ENCODE data around the gene DOK7.

DOK7 gene

DNA sequence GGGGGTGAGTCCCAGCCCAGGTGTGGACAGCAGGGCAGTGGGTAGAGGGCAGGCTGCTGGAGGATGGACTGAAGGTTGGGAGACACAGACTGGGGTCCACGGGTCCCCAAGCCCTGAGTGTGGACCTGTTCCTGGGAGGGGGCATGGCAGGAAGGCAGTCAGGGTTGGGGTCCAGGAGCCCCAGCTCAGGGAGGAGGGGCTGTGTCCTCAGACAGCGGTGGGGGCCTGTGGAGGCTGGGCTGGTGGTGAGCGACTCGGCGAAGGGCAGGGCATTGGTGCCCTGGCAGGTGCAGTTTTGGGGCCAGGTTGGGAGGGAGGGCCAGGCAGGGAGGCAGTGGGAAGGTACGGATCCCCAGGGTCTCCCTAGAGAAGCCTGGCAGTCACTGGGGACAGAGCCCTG, 34.0 kb downstream of the DOK7 start:
- no peak for TF ChIP-seq ZFX (IDR thresholded peaks at IDR 0.05)
- TF ChIP-seq, protein P1, sequence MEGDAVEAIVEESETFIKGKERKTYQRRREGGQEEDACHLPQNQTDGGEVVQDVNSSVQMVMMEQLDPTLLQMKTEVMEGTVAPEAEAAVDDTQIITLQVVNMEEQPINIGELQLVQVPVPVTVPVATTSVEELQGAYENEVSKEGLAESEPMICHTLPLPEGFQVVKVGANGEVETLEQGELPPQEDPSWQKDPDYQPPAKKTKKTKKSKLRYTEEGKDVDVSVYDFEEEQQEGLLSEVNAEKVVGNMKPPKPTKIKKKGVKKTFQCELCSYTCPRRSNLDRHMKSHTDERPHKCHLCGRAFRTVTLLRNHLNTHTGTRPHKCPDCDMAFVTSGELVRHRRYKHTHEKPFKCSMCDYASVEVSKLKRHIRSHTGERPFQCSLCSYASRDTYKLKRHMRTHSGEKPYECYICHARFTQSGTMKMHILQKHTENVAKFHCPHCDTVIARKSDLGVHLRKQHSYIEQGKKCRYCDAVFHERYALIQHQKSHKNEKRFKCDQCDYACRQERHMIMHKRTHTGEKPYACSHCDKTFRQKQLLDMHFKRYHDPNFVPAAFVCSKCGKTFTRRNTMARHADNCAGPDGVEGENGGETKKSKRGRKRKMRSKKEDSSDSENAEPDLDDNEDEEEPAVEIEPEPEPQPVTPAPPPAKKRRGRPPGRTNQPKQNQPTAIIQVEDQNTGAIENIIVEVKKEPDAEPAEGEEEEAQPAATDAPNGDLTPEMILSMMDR (conservative IDR thresholded peaks at IDR 0.05): no peak
- H3K27ac ChIP-seq: no peak overlapping the region

DNA sequence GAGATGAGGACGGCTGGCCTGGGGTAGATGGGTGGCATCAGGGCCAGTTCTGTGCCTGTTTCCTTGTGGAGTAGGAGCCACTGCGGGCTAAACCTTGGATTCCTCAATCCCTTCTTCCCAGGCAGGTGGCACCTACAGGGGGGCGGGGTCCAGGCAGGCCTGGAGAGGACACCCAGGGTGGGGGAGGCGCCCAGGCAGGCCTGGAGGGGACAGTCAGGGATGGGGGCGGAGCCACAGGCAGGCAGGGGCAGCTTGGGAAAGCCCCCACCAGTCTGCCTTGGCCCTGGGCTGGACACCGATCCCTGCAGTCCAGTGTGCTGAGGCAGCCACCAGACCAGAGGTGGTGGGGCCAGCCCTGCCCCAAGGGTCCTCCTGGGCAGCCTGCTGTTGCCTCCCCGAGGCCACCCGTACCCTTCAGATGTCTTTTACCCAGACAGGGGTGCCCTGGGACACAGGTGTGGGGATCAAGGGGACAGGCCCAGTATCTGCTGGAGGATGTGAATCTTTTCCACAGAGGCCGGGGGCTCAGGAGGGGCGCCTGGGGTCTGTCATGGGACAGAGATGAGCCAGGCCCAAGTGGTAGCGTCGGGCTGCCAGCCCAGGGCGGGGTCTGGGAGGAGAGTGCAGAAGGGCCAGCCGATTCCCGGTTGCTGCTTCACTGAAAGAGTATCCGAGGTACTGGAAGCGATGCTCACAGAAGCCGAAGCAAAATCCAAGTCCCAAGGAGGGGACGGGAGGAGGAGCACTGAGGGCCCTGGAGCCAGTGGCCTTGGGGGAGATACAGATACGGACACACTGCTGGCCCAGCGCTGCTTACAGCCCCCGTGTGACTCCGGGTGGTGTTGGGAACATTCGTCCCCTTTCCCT, 34.6 kb downstream of the DOK7 start:
- TF ChIP-seq, protein P1 (conservative IDR thresholded peaks at IDR 0.05): no peak
- no peak for TF ChIP-seq ZFX (IDR thresholded peaks at IDR 0.05)
- H3K27ac ChIP-seq: no peak overlapping the region

DNA sequence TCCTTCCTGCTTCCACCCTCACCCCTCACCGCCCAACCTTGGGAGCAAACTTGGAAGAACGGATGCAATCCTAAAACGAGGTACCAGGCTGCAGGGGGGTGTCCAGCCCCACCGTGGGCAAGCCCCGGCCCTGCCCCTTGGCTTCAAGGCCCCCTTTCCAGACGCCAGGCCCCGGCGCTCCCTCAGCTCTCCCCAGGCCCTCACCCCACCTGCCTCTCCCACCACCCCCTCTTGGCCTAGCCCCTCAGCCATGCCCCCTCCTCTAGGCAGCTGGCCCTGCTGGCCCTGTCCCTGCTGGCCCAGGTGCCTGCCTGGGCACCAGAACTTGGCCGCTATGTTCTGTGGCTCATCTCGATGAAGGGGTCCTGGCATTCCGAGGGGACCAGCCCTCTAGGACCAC, 35.3 kb downstream of the DOK7 start:
- H3K27ac ChIP-seq: no peak overlapping the region
- TF ChIP-seq, protein P1 (conservative IDR thresholded peaks at IDR 0.05): no peak
- TF ChIP-seq ZFX (IDR thresholded peaks at IDR 0.05): no peak

DNA sequence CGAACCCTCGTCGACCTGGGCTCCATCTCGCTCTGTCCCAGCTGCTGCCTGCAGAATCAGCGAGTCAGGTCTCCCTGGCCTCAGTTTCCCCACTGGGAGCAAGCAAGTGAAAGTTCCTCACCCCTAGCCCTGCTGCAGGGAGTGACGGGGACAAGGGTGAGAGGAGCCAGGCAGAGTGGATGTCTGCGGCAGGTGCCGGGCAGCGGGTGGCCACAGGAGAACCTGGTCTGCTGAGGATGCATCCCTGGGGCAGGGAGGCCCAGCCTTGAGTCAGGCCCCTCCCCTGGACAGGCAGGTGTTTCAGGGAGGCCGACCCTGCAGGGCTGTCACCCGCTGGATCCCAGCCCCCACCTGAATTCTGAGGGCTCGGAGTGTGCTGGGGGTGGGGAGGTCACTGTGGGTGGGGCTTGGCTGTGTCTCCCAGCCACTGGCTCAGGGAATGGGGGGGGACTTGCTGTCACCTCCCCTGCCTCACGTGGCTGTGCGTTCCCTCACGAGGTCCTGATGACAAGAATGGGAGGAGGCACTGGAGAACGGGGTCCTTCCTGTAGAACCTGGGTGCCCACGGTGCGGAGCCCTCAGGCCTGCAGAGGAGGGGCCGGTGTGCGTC, 35.9 kb downstream of the DOK7 start:
- TF ChIP-seq, protein P1 (conservative IDR thresholded peaks at IDR 0.05): no peak
- no peak for TF ChIP-seq ZFX (IDR thresholded peaks at IDR 0.05)
- no peak overlapping the region for H3K27ac ChIP-seq

DNA sequence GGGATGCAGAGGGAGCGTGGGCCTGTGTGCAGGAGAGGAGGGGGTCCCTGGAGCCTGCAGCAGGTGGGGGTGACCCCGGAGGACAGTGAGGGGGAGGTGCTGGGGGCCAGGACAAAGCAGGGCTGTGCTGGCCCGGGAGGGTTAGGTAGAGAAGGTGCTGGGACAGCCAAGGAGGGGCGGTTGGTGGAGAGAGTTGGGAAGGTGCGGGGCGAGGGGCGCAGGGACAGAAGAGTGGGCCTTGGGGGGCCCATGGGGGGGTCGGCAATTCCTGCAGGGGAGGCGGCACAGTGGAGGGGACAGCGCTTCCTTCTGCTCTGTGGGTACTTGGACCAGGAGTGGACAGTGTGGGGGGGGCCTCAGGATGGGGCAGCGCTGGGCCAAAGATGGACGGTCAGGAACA, 36.6 kb downstream of the DOK7 start:
- TF ChIP-seq ZFX (IDR thresholded peaks at IDR 0.05): no peak
- TF ChIP-seq, protein P1 (conservative IDR thresholded peaks at IDR 0.05): no peak
- H3K27ac ChIP-seq: no peak overlapping the region

DNA sequence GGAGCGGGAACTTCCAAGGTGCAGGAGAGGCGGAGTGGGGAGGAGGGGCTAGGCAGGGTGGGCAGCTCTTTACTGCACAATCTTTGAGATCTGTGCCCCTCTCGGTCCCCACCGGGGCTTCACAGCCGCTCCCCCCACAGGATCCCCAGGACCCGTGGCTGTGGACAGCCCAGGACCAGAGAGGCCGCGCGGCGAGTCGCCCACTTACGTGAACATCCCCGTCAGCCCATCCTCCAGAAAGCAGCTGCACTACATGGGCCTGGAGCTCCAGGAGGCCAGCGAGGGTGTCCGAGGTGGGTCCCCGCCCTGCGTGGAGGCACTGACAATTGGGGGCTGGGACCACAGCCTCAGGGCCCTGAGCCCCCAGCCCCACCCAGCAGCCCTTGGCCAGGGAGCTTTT, 37.0 kb downstream of the DOK7 start:
- H3K27ac ChIP-seq: no peak overlapping the region
- no peak for TF ChIP-seq ZFX (IDR thresholded peaks at IDR 0.05)
- TF ChIP-seq, protein P1 (conservative IDR thresholded peaks at IDR 0.05): no peak

DNA sequence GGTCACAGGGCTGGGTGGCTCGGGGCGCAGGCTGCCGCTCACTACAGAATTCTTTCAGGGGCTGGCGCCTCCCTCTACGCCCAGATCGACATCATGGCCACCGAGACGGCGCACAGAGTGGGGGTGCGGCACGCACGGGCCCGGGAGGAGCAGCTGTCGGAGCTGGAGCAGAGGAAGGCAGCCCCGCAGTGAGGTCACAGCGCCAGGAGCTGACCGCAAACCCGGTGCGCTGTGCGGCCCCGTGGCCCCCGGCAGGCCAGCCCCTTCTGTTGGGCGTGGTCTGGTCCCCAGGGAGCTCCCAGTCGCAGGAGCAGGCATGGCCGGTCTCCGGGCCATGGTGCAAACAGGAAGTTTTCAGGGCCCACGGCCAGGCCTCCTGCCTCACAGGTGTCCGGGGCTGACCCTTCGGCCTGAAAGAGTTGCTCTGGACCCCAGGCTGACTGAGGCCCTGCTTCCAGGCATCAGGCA, 37.6 kb downstream of the DOK7 start:
- no peak overlapping the region for H3K27ac ChIP-seq

More for the DNA sequence above, 37.6 kb downstream of the DOK7 start:
- TF ChIP-seq ZFX (IDR thresholded peaks at IDR 0.05): no peak
- TF ChIP-seq, protein P1 (conservative IDR thresholded peaks at IDR 0.05): no peak

Measured in C4-2B (cell line).